CD4-positive, alpha-beta T cell (primary cell): ENCODE measurements around the gene MRPL36. TPM values are rescaled to one million over a fixed set of nuclear protein-coding genes. Genes with fewer than 3 reads are reported as not detected.

ENCODE experiments used
- ATAC-seq: fragments of 200-7000 bp; cut with Tn5 transposase; one replicate; pipeline ENCODE4 v1.10.0; 2022; ENCODE audit warnings: mild to moderate bottlenecking; ENCODE audit not compliant: poor library complexity
- CTCF ChIA-PET: fragments of 350-600 bp; sonication (Branson Sonifier 250); formaldehyde crosslinking; loops from one replicate; lab custom pipeline; 2021; ENCODE audit warnings: antibody characterized with exemption, inconsistent platforms; lab: Charles Lee
- POLR2A ChIA-PET: fragments of 350-600 bp; sonication (Branson Sonifier 250); formaldehyde crosslinking; loops from one replicate; lab custom pipeline; 2021; ENCODE audit warnings: antibody characterized with exemption, inconsistent platforms; lab: Charles Lee
- DNase-seq, 14 experiments: peaks; one replicate each; pipeline ENCODE4 v3.0.0-alpha.2; 2013 to 2020; ENCODE audit warnings: mixed read lengths in 2 of 14
- H3K27ac ChIP-seq, 2 donors: one replicate each; pipeline versions ENCODE4 v1.5.1 to v1.7.0; 2013; ENCODE audit warnings: low read length in 2 of 2, low read depth in 1 of 2, mild to moderate bottlenecking in 1 of 2
- H3K27me3 ChIP-seq, 2 experiments: 1 replicate in 1 of 2; 2 replicates in 1 of 2; pipeline versions ENCODE4 v1.6.1 to v1.7.0; 2013; ENCODE audit warnings: low read length in 2 of 2, control low read depth in 1 of 2, mild to moderate bottlenecking in 1 of 2, moderate library complexity in 1 of 2; ENCODE audit not compliant: insufficient read depth in 2 of 2, control insufficient read depth in 1 of 2
- H3K36me3 ChIP-seq: one replicate; pipeline ENCODE4 v1.6.1; 2013; ENCODE audit warnings: low read length, control low read depth; ENCODE audit not compliant: insufficient read depth
- H3K4me1 ChIP-seq: one replicate; pipeline ENCODE4 v1.6.1; 2013; ENCODE audit warnings: low read length, control low read depth; ENCODE audit not compliant: insufficient read depth
- H3K4me3 ChIP-seq: one replicate; pipeline ENCODE4 v1.5.1; 2013; ENCODE audit warnings: mild to moderate bottlenecking, low read length, moderate library complexity
- H3K9me3 ChIP-seq, 2 experiments: 1 replicate in 1 of 2; 2 replicates in 1 of 2; pipeline versions ENCODE4 v1.6.1 to v1.7.0; 2013; ENCODE audit warnings: low read length in 2 of 2, mild to moderate bottlenecking in 2 of 2, control low read depth in 1 of 2, moderate library complexity in 1 of 2; ENCODE audit not compliant: control insufficient read depth in 1 of 2, insufficient read depth in 1 of 2
- H3K27ac Mint-ChIP-seq: one replicate; pipeline ENCODE4 v1.8.0; 2020; ENCODE audit warnings: mixed read lengths
- H3K27me3 Mint-ChIP-seq: one replicate; pipeline ENCODE4 v1.8.0; 2021; ENCODE audit warnings: mixed read lengths
- H3K36me3 Mint-ChIP-seq: one replicate; pipeline ENCODE4 v1.8.0; 2021; ENCODE audit warnings: low read depth, mixed read lengths
- H3K4me1 Mint-ChIP-seq: one replicate; pipeline ENCODE4 v1.8.0; 2021; ENCODE audit warnings: low read depth, mixed read lengths
- H3K4me3 Mint-ChIP-seq: one replicate; pipeline ENCODE4 v1.8.0; 2020; ENCODE audit warnings: mild to moderate bottlenecking, mixed read lengths
- H3K9me3 Mint-ChIP-seq: one replicate; pipeline ENCODE4 v1.8.0; 2020; ENCODE audit warnings: mixed read lengths
- CTCF ChIP-seq: fragments of 200-600 bp; IDR thresholded peaks from one replicate; pipeline ENCODE4 v1.8.0; 2022; ENCODE audit warnings: antibody characterized with exemption, mild to moderate bottlenecking
- intact Hi-C, 2 experiments: fragments of 100-400 bp; cut with DNase I in 1 of 2; cut with micrococcal nuclease in 1 of 2; formaldehyde crosslinking; loops; one replicate each; pipeline versions ENCODE4 v1.15.1 to v1.9.0; 2023 to 2025; cut with DNase I, micrococcal nuclease
- total RNA-seq, 174 experiments: library from RNA in 2 of 174; stranded (reverse) in 2 of 174; gene quantifications; one replicate each; pipeline ENCODE4 v1.2.3 and lab custom pipeline; 2021 to 2026

Gene MRPL36
- total RNA-seq, 2 experiments from 2014 or later: 14.3 to 18.2 TPM

- POLR2A ChIA-PET: no interaction called here
- Histone ChIP-seq H3K4me1 (no peaks in the 10 kb centered on the region), H3K9me3 (no peaks in the 10 kb centered on the region), H3K27ac (no peak overlapping the region), H3K4me3 (no peak overlapping the region), H3K27me3 (no peaks in the 10 kb centered on the region), H3K36me3 (no peaks in the 10 kb centered on the region)
- no peaks in the 10 kb centered on the region for H3K9me3 Mint-ChIP-seq
- no peak for TF ChIP-seq CTCF
- intact Hi-C loops: no loop called here
- no peaks in the 10 kb centered on the region for H3K36me3 Mint-ChIP-seq
- ATAC-seq (no peak), DNase-seq (peak in 1 of 14 experiments; percentile 20)
- CTCF ChIA-PET: no interaction called here
- no peaks in the 10 kb centered on the region for H3K4me1 Mint-ChIP-seq
- no peaks in the 10 kb centered on the region for H3K27me3 Mint-ChIP-seq
- H3K27ac Mint-ChIP-seq: no peak overlapping the region
- no peak overlapping the region for H3K4me3 Mint-ChIP-seq
These were observed 17.8 kb downstream of the MRPL36 start for GRCh38 chr5:1781726-1782384.

GRCh38 chr5:1781107-1781506 is 18.5 kb downstream of the MRPL36 start:
- no peak for ATAC-seq
- Histone ChIP-seq H3K9me3 (no peaks in the 10 kb centered on the region), H3K27me3 (no peaks in the 10 kb centered on the region), H3K36me3 (no peaks in the 10 kb centered on the region), H3K4me3 (no peak overlapping the region), H3K4me1 (no peaks in the 10 kb centered on the region), H3K27ac (no peak overlapping the region)
- ChIA-PET CTCF (no interaction called here), POLR2A (no interaction called here)
- DNase-seq: no peak
- intact Hi-C loops: no loop called here
- Mint-ChIP-seq H3K27me3 (no peaks in the 10 kb centered on the region), H3K4me3 (no peak overlapping the region), H3K9me3 (no peaks in the 10 kb centered on the region), H3K36me3 (no peaks in the 10 kb centered on the region), H3K27ac (no peak overlapping the region), H3K4me1 (no peaks in the 10 kb centered on the region)
- no peak for TF ChIP-seq CTCF

- Mint-ChIP-seq H3K27me3 (no peaks in the 10 kb centered on the region), H3K36me3 (no peaks in the 10 kb centered on the region), H3K4me3 (no peak overlapping the region), H3K27ac (no peak overlapping the region), H3K4me1 (no peaks in the 10 kb centered on the region), H3K9me3 (no peaks in the 10 kb centered on the region)
- POLR2A ChIA-PET: no interaction called here
- no peaks in the 10 kb centered on the region for H3K36me3 ChIP-seq
- no peaks in the 10 kb centered on the region for H3K4me1 ChIP-seq
- DNase-seq: no peak
- no peaks in the 10 kb centered on the region for H3K9me3 ChIP-seq
- CTCF ChIA-PET: no interaction called here
- no peak overlapping the region for H3K27ac ChIP-seq
- intact Hi-C loops: no loop called here
- ATAC-seq: no peak
- H3K27me3 ChIP-seq: no peaks in the 10 kb centered on the region
- TF ChIP-seq CTCF: no peak
- H3K4me3 ChIP-seq: no peak overlapping the region
These were observed 19.1 kb downstream of the MRPL36 start for GRCh38 chr5:1780614-1780930.
